ENCODE measurements around the gene FRMPD4.
"Not testable (repeated sequence)": the region's sequence is repeated elsewhere in the genome, so short reads cannot be mapped to it uniquely, and the experiment has no call there.

The FRMPD4 gene

GRCh38 chrX:12153317-12153716 lies 15.0 kb downstream of the FRMPD4 start:
- no peak overlapping the region for H3K9ac ChIP-seq (ENCODE audit: low read length)
- H3K36me3 ChIP-seq (ENCODE audit: control insufficient read depth, insufficient read depth, low read length) = no peaks in the 10 kb centered on the region
- H3K9me3 ChIP-seq (ENCODE audit: control insufficient read depth, low read length) = no peaks in the 10 kb centered on the region
- no peak overlapping the region for H3K4me3 ChIP-seq (ENCODE audit: low read length)
- no peaks in the 10 kb centered on the region for H3K27me3 ChIP-seq (ENCODE audit: control insufficient read depth, insufficient read depth, low read length)
- no peaks in the 10 kb centered on the region for H3K4me1 ChIP-seq (ENCODE audit: control insufficient read depth, insufficient read depth, low read length)

GRCh38 chrX:12153741-12154140 lies 15.5 kb downstream of the FRMPD4 start:
- no peaks in the 10 kb centered on the region for H3K27me3 ChIP-seq (ENCODE audit: control insufficient read depth, insufficient read depth, low read length)
- H3K4me1 ChIP-seq (ENCODE audit: control insufficient read depth, insufficient read depth, low read length) = no peaks in the 10 kb centered on the region
- H3K36me3 ChIP-seq (ENCODE audit: control insufficient read depth, insufficient read depth, low read length) = no peaks in the 10 kb centered on the region
- no peak overlapping the region for H3K4me3 ChIP-seq (ENCODE audit: low read length)
- no peak overlapping the region for H3K9ac ChIP-seq (ENCODE audit: low read length)
- no peaks in the 10 kb centered on the region for H3K9me3 ChIP-seq (ENCODE audit: control insufficient read depth, low read length)

GRCh38 chrX:12159799-12160198 lies 21.5 kb downstream of the FRMPD4 start:
- H3K9me3 ChIP-seq (ENCODE audit: control insufficient read depth, low read length) = no peaks in the 10 kb centered on the region
- no peak overlapping the region for H3K4me3 ChIP-seq (ENCODE audit: low read length)
- H3K4me1 ChIP-seq (ENCODE audit: control insufficient read depth, insufficient read depth, low read length) = no peaks in the 10 kb centered on the region
- no peaks in the 10 kb centered on the region for H3K27me3 ChIP-seq (ENCODE audit: control insufficient read depth, insufficient read depth, low read length)
- H3K36me3 ChIP-seq (ENCODE audit: control insufficient read depth, insufficient read depth, low read length) = no peaks in the 10 kb centered on the region
- no peak overlapping the region for H3K9ac ChIP-seq (ENCODE audit: low read length)

- Histone ChIP-seq H3K4me3 (ENCODE audit: low read length) (no peak overlapping the region), H3K9ac (ENCODE audit: low read length) (no peak overlapping the region), H3K4me1 (ENCODE audit: control insufficient read depth, insufficient read depth, low read length) (no peaks in the 10 kb centered on the region), H3K9me3 (ENCODE audit: control insufficient read depth, low read length) (no peaks in the 10 kb centered on the region), H3K36me3 (ENCODE audit: control insufficient read depth, insufficient read depth, low read length) (no peaks in the 10 kb centered on the region), H3K27me3 (ENCODE audit: control insufficient read depth, insufficient read depth, low read length) (no peaks in the 10 kb centered on the region)
These were observed 24.1 kb downstream of the FRMPD4 start for GRCh38 chrX:12162420-12162819.

DNA sequence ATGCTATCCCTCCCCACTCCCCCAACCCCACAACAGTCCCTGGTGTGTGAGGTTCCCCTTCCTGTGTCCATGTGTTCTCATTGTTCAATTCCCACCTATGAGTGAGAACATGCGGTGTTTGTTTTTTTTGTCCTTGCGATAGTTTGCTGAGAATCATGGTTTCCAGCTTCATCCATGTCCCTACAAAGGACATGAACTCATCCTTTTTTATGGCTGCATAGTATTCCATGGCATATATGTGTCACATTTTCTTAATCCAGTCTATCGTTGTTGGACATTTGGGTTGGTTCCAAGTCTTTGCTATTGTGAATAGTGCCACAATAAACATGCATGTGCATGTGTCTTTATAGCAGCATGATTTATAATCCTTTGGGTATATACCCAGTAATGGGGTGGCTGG lies 25.9 kb downstream of the FRMPD4 start:
- not testable (repeated sequence) for H3K4me3 ChIP-seq (ENCODE audit: low read length); H3K27me3 ChIP-seq (ENCODE audit: control insufficient read depth, insufficient read depth, low read length); H3K9me3 ChIP-seq (ENCODE audit: control insufficient read depth, low read length); H3K9ac ChIP-seq (ENCODE audit: low read length); H3K4me1 ChIP-seq (ENCODE audit: control insufficient read depth, insufficient read depth, low read length); H3K36me3 ChIP-seq (ENCODE audit: control insufficient read depth, insufficient read depth, low read length)

GRCh38 chrX:12170755-12171154 lies 32.5 kb downstream of the FRMPD4 start:
- Histone ChIP-seq H3K27me3 (ENCODE audit: control insufficient read depth, insufficient read depth, low read length) (no peaks in the 10 kb centered on the region), H3K36me3 (ENCODE audit: control insufficient read depth, insufficient read depth, low read length) (no peaks in the 10 kb centered on the region), H3K9ac (ENCODE audit: low read length) (no peak overlapping the region), H3K4me3 (ENCODE audit: low read length) (no peak overlapping the region), H3K9me3 (ENCODE audit: control insufficient read depth, low read length) (no peaks in the 10 kb centered on the region), H3K4me1 (ENCODE audit: control insufficient read depth, insufficient read depth, low read length) (no peaks in the 10 kb centered on the region)

DNA sequence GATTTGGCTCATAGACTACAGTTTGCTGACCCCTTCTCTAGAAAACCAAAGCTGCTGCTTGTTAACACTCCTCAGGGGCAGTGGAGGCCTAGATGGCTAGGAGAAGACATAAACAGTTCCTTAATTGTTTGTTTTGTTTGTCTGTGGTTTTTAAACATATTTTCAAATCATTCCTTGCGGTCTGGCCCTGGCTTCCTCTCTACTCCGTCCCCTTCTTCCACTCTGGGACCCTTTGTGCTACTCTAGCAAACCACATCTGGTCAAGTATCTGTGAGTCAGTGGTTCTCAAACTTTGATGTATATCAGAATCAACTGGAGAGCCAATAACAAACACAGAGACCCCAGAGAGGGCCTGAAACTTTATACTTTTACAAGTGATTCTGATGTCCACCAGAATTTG lies 36.1 kb downstream of the FRMPD4 start:
- no peaks in the 10 kb centered on the region for H3K4me1 ChIP-seq (ENCODE audit: control insufficient read depth, insufficient read depth, low read length)
- no peaks in the 10 kb centered on the region for H3K27me3 ChIP-seq (ENCODE audit: control insufficient read depth, insufficient read depth, low read length)
- no peaks in the 10 kb centered on the region for H3K36me3 ChIP-seq (ENCODE audit: control insufficient read depth, insufficient read depth, low read length)
- H3K9ac ChIP-seq (ENCODE audit: low read length) = no peak overlapping the region
- H3K4me3 ChIP-seq (ENCODE audit: low read length) = no peak overlapping the region
- H3K9me3 ChIP-seq (ENCODE audit: control insufficient read depth, low read length) = no peaks in the 10 kb centered on the region

DNA sequence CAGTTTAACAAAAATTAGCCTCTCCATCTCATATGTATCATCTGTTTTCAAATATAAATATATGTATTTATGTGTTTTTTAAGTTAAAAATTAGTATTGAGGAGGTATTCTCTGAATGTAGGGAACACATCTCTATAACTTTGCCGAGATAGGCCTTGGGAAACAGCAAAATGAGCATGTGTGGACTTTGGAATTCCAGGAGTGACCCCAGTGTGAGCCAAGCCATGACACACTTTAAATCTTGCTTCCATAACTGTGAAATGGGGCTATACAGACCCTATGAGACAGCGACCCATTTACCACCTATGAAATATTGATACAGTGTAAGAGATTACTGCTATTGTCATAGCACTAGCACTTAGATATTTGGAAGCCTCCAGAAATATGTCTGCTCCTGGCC lies 58.8 kb downstream of the FRMPD4 start:
- Histone ChIP-seq H3K9ac (ENCODE audit: low read length) (no peak overlapping the region), H3K27me3 (ENCODE audit: control insufficient read depth, insufficient read depth, low read length) (no peaks in the 10 kb centered on the region), H3K36me3 (ENCODE audit: control insufficient read depth, insufficient read depth, low read length) (no peaks in the 10 kb centered on the region), H3K9me3 (ENCODE audit: control insufficient read depth, low read length) (no peaks in the 10 kb centered on the region), H3K4me1 (ENCODE audit: control insufficient read depth, insufficient read depth, low read length) (no peaks in the 10 kb centered on the region), H3K4me3 (ENCODE audit: low read length) (no peak overlapping the region)

DNA sequence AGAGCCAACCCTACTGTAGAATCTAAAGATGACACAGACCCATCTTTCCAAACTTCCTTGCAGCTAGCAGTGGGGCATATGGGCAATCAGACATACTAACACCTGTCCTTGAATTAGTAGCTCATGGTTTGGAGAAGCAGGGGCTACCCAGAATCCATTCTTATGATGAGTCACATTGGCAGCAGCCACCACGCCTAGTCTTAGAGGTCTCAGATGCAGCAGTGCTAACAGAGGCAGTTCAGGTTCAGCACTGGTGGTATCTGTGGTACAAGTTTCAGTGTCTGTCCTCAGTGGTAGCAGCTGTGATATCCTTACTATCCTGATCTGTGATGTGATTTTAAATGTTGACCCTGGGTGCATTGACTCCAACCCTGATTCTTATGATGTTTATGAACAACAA lies 68.1 kb downstream of the FRMPD4 start:
- no peak overlapping the region for H3K9ac ChIP-seq (ENCODE audit: low read length)
- no peaks in the 10 kb centered on the region for H3K27me3 ChIP-seq (ENCODE audit: control insufficient read depth, insufficient read depth, low read length)
- H3K9me3 ChIP-seq (ENCODE audit: control insufficient read depth, low read length) = no peaks in the 10 kb centered on the region
- H3K4me1 ChIP-seq (ENCODE audit: control insufficient read depth, insufficient read depth, low read length) = no peaks in the 10 kb centered on the region
- no peak overlapping the region for H3K4me3 ChIP-seq (ENCODE audit: low read length)
- no peaks in the 10 kb centered on the region for H3K36me3 ChIP-seq (ENCODE audit: control insufficient read depth, insufficient read depth, low read length)

DNA sequence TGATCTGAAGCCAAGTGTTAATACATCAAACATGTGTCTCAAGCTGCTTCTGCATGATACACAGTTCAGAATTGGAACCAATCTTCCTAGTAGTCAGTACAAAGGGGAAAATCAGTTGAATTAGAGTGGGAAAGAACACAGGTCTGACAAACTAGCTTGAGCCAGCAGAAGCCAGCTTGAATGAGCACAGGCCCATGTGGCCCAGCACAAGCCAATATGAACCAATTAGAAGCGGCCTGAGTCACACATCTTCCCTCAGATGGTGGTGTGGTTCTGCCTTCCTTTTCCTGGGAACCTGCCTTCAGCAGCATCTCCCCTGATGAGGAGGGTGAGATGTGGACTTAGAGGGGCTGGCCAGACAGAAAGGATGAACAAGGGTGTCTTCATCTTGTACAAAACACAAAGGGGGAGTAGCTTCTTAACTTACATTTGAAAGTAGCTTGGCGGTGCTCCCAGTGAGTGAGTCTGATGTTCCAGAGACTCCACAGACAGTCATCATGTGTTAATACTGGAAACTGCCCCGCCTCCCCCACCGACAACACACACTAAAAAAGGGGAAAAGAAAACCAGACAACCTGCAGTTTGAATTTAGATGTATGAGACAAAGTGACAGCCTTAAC lies 72.0 kb downstream of the FRMPD4 start:
- Histone ChIP-seq H3K27me3 (ENCODE audit: control insufficient read depth, insufficient read depth, low read length) (no peaks in the 10 kb centered on the region), H3K4me1 (ENCODE audit: control insufficient read depth, insufficient read depth, low read length) (no peaks in the 10 kb centered on the region), H3K4me3 (ENCODE audit: low read length) (no peak overlapping the region), H3K9me3 (ENCODE audit: control insufficient read depth, low read length) (no peaks in the 10 kb centered on the region), H3K9ac (ENCODE audit: low read length) (no peak overlapping the region), H3K36me3 (ENCODE audit: control insufficient read depth, insufficient read depth, low read length) (no peaks in the 10 kb centered on the region)

GRCh38 chrX:12210971-12211370 lies 72.7 kb downstream of the FRMPD4 start:
- Histone ChIP-seq H3K9me3 (ENCODE audit: control insufficient read depth, low read length) (no peaks in the 10 kb centered on the region), H3K27me3 (ENCODE audit: control insufficient read depth, insufficient read depth, low read length) (no peaks in the 10 kb centered on the region), H3K4me1 (ENCODE audit: control insufficient read depth, insufficient read depth, low read length) (no peaks in the 10 kb centered on the region), H3K36me3 (ENCODE audit: control insufficient read depth, insufficient read depth, low read length) (no peaks in the 10 kb centered on the region), H3K9ac (ENCODE audit: low read length) (no peak overlapping the region), H3K4me3 (ENCODE audit: low read length) (no peak overlapping the region)

- Histone ChIP-seq H3K4me1 (ENCODE audit: control insufficient read depth, insufficient read depth, low read length) (no peaks in the 10 kb centered on the region), H3K27me3 (ENCODE audit: control insufficient read depth, insufficient read depth, low read length) (no peaks in the 10 kb centered on the region), H3K36me3 (ENCODE audit: control insufficient read depth, insufficient read depth, low read length) (no peaks in the 10 kb centered on the region), H3K9ac (ENCODE audit: low read length) (no peak overlapping the region), H3K9me3 (ENCODE audit: control insufficient read depth, low read length) (no peaks in the 10 kb centered on the region), H3K4me3 (ENCODE audit: low read length) (no peak overlapping the region)
These were observed 85.4 kb downstream of the FRMPD4 start for GRCh38 chrX:12223650-12224049.

- H3K4me3 ChIP-seq (ENCODE audit: low read length) = no peak overlapping the region
- H3K27me3 ChIP-seq (ENCODE audit: control insufficient read depth, insufficient read depth, low read length) = no peaks in the 10 kb centered on the region
- H3K4me1 ChIP-seq (ENCODE audit: control insufficient read depth, insufficient read depth, low read length) = no peaks in the 10 kb centered on the region
- no peaks in the 10 kb centered on the region for H3K9me3 ChIP-seq (ENCODE audit: control insufficient read depth, low read length)
- H3K36me3 ChIP-seq (ENCODE audit: control insufficient read depth, insufficient read depth, low read length) = no peaks in the 10 kb centered on the region
- no peak overlapping the region for H3K9ac ChIP-seq (ENCODE audit: low read length)
These were observed 86.8 kb downstream of the FRMPD4 start for GRCh38 chrX:12225107-12225506.
